Inflammatory macrophage (primary cell): ENCODE results near the gene HDAC10.
"Not testable (repeated sequence)": the region's sequence is repeated elsewhere in the genome, so short reads cannot be mapped to it uniquely, and the experiment has no call there.

Source experiments
- DNase-seq, 2 donors: peaks; one replicate each; pipeline ENCODE4 v3.0.0-alpha.2; 2020 to 2022

The HDAC10 gene

GRCh38 chr22:50215297-50216054 lies 35.6 kb downstream of the HDAC10 start:
- no peak for DNase-seq

- no peak for DNase-seq
Measured at GRCh38 chr22:50213263-50213662, 37.8 kb downstream of the HDAC10 start.

GRCh38 chr22:50211147-50211546 lies 39.9 kb downstream of the HDAC10 start:
- no peak for DNase-seq

GRCh38 chr22:50210378-50211139 lies 40.5 kb downstream of the HDAC10 start:
- no peak for DNase-seq

- peak; percentile 57 to 76 for DNase-seq
Measured at GRCh38 chr22:50209893-50210292, 41.2 kb downstream of the HDAC10 start.

- DNase-seq = no peak
Measured at GRCh38 chr22:50208939-50209892, 41.8 kb downstream of the HDAC10 start.

- DNase-seq = no peak
Measured at GRCh38 chr22:50208430-50208938, 42.6 kb downstream of the HDAC10 start.

- DNase-seq = peak in 1 of 2 donors; percentile 33
Measured at GRCh38 chr22:50207383-50208140, 43.5 kb downstream of the HDAC10 start.

- DNase-seq = peak; percentile 61 to 75
Measured at GRCh38 chr22:50206599-50206998, 44.5 kb downstream of the HDAC10 start.

- DNase-seq = no peak
Measured at GRCh38 chr22:50205781-50206569, 45.1 kb downstream of the HDAC10 start.

GRCh38 chr22:50204998-50205397 lies 46.1 kb downstream of the HDAC10 start:
- not testable (repeated sequence) for DNase-seq

- peak; percentile 37 to 49 for DNase-seq
Measured at GRCh38 chr22:50204571-50204970, 46.5 kb downstream of the HDAC10 start.

GRCh38 chr22:50203288-50203687 lies 47.8 kb downstream of the HDAC10 start:
- no peak for DNase-seq

- DNase-seq = no peak
Measured at GRCh38 chr22:50202130-50202666, 48.9 kb downstream of the HDAC10 start.

- DNase-seq = peak in 1 of 2 donors; percentile 34
Measured at GRCh38 chr22:50201191-50202129, 49.6 kb downstream of the HDAC10 start.

- DNase-seq = peak; percentile 89 to 94
Measured at GRCh38 chr22:50200461-50201190, 50.4 kb downstream of the HDAC10 start, which contains the start of gene SELENOO. TSS of gene SELENOO (plus strand) at chr22:50201011. CDS start at chr22:50201037, 26 bp downstream.

- peak in 1 of 2 donors; percentile 15 for DNase-seq
Measured at GRCh38 chr22:50199829-50200460, 51.1 kb downstream of the HDAC10 start.

GRCh38 chr22:50199251-50199721 lies 51.8 kb downstream of the HDAC10 start:
- DNase-seq = no peak
